Neural cell (in vitro differentiated cells): ENCODE data around the gene KCNK7.
A peak's percentile ranks its signal among the peaks of the same experiment; 100 is the strongest.

Experiments used
- CTCF ChIP-seq: fragments of 450-650 bp; IDR thresholded peaks from 2 replicates; pipeline ENCODE4 v1.5.1; 2014; ENCODE audit warnings: antibody characterized with exemption, mild to moderate bottlenecking, moderate library complexity; ENCODE audit not compliant: poor library complexity, severe bottlenecking
- EP300 ChIP-seq: fragments of 450-650 bp; conservative IDR thresholded peaks from 2 replicates; pipeline ENCODE4 v1.6.1; 2014; ENCODE audit warnings: antibody characterized with exemption, mild to moderate bottlenecking, moderate library complexity; ENCODE audit not compliant: poor library complexity, severe bottlenecking
- POLR2AphosphoS5 ChIP-seq: IDR thresholded peaks from 2 replicates; pipeline ENCODE4 v1.6.1; 2012
- TF ChIP-seq, protein P1 (sequence below): IDR thresholded peaks from 2 replicates; pipeline ENCODE4 v1.6.1; 2012; ENCODE audit warnings: borderline replicate concordance

- TF ChIP-seq, protein P1, sequence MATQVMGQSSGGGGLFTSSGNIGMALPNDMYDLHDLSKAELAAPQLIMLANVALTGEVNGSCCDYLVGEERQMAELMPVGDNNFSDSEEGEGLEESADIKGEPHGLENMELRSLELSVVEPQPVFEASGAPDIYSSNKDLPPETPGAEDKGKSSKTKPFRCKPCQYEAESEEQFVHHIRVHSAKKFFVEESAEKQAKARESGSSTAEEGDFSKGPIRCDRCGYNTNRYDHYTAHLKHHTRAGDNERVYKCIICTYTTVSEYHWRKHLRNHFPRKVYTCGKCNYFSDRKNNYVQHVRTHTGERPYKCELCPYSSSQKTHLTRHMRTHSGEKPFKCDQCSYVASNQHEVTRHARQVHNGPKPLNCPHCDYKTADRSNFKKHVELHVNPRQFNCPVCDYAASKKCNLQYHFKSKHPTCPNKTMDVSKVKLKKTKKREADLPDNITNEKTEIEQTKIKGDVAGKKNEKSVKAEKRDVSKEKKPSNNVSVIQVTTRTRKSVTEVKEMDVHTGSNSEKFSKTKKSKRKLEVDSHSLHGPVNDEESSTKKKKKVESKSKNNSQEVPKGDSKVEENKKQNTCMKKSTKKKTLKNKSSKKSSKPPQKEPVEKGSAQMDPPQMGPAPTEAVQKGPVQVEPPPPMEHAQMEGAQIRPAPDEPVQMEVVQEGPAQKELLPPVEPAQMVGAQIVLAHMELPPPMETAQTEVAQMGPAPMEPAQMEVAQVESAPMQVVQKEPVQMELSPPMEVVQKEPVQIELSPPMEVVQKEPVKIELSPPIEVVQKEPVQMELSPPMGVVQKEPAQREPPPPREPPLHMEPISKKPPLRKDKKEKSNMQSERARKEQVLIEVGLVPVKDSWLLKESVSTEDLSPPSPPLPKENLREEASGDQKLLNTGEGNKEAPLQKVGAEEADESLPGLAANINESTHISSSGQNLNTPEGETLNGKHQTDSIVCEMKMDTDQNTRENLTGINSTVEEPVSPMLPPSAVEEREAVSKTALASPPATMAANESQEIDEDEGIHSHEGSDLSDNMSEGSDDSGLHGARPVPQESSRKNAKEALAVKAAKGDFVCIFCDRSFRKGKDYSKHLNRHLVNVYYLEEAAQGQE, result no peak
- TF ChIP-seq CTCF, result peak; percentile 61
- TF ChIP-seq EP300, result no peak
- no peak for TF ChIP-seq POLR2AphosphoS5
These were observed 1.8 kb downstream of the KCNK7 start for GRCh38 chr11:65593518-65594414.
